ENCODE measurements around the gene FAM120B. TPM values are rescaled to one million over a fixed set of nuclear protein-coding genes. Genes with fewer than 3 reads are reported as not detected.

Gene FAM120B
- total and polyA plus RNA-seq, 2 of the 4 experiments (the other 2 are of a cell fraction) = 15.3 to 28.0 TPM

DNA sequence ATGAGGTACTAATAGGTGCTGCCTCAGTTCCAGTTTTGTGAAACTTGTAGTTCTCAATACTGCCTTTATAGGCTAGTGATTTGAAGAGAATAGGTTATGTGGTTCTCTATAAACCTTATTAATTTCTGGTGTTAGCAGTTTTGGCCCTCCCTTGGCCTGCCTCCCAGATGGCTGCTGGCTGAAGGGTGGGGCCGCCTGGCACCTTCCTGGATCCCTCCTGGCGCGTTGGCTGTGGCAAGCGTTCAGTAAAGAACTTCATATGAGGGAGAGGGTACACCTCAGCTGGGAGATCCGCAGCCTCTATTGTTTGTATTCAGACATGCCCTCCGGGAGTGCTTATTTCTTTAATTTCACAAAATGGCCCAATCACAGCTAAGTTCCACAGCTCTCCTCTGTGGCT, 51.9 kb downstream of the FAM120B start:
- H3K4me1 ChIP-seq (ENCODE audit: control insufficient read depth, insufficient read depth, low read length) = no peaks in the 10 kb centered on the region
- TF ChIP-seq CTCF (conservative IDR thresholded peaks at IDR 0.05; ENCODE audit: low read depth, low read length) (no peak), MXI1 (IDR thresholded peaks at IDR 0.05; ENCODE audit: borderline replicate concordance, low read depth, low read length) (no peak), BHLHE40 (IDR thresholded peaks at IDR 0.05; ENCODE audit: low read depth, low read length) (no peak), CEBPB (IDR thresholded peaks at IDR 0.05; ENCODE audit: low read depth, low read length) (no peak), FOS (IDR thresholded peaks at IDR 0.05; ENCODE audit: low read depth, low read length) (no peak)
- TF ChIP-seq, protein P1, sequence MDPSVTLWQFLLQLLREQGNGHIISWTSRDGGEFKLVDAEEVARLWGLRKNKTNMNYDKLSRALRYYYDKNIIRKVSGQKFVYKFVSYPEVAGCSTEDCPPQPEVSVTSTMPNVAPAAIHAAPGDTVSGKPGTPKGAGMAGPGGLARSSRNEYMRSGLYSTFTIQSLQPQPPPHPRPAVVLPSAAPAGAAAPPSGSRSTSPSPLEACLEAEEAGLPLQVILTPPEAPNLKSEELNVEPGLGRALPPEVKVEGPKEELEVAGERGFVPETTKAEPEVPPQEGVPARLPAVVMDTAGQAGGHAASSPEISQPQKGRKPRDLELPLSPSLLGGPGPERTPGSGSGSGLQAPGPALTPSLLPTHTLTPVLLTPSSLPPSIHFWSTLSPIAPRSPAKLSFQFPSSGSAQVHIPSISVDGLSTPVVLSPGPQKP (IDR thresholded peaks at IDR 0.05; ENCODE audit: borderline replicate concordance, low read depth, low read length) = no peak
- WGBS, 2 experiments (ENCODE audit: extremely low coverage in 2 of 2, insufficient read length in 1 of 2) = no CpG with 5 or more reads among the region's 6 CpGs
- H4K91ac ChIP-seq (ENCODE audit: insufficient read depth, low read depth, low read length) = no peak overlapping the region
- dilution Hi-C loops (cut with HindIII; ENCODE audit: low sequenced_read_pairs, unreplicated experiment) (no loop called here), in situ Hi-C loops (cut with MboI; ENCODE audit: low sequenced_read_pairs) (no loop called here), intact Hi-C loops (cut with micrococcal nuclease) (no loop called here)
- no peak overlapping the region for H3K9ac ChIP-seq (ENCODE audit: low read depth, low read length)
- ChIA-PET CTCF (no interaction called here), POLR2A (ENCODE audit: unreplicated experiment) (no interaction called here)
- no peak overlapping the region for H2BK120ac ChIP-seq (ENCODE audit: low read depth, low read length)
- H2BK5ac ChIP-seq (ENCODE audit: low read depth, low read length, poor library complexity, severe bottlenecking) = no peak overlapping the region
- no peak overlapping the region for H3K56ac ChIP-seq (ENCODE audit: extremely low read depth, insufficient read depth, low read length)
- no TSS peak for BruUV-seq (replicated peaks)
- no peak overlapping the region for H4K8ac ChIP-seq (ENCODE audit: low read depth in 2 of 2, low read length in 2 of 2)
- no peaks in the 10 kb centered on the region for H3K27me3 ChIP-seq (ENCODE audit: control insufficient read depth, insufficient read depth, low read length)
- H3K4ac ChIP-seq (ENCODE audit: low read depth, low read length) = no peak overlapping the region
- no peak for DNase-seq
- no peak overlapping the region for H4K5ac ChIP-seq (ENCODE audit: low read depth, low read length)
- peaks cover 39% of the 10 kb centered on the region for H3K36me3 ChIP-seq (ENCODE audit: control insufficient read depth, insufficient read depth, low read length)
- H3K9me3 ChIP-seq (ENCODE audit: control insufficient read depth, insufficient read depth, low read length) = no peaks in the 10 kb centered on the region
- H2AFZ ChIP-seq (replicated peaks; ENCODE audit: low read length, poor library complexity) = no peak overlapping the region
- H3K14ac ChIP-seq (replicated peaks; ENCODE audit: low read depth, low read length) = no peak overlapping the region
- no peaks in the 10 kb centered on the region for H4K20me1 ChIP-seq (ENCODE audit: insufficient read depth, low read length)
- H2AK9ac ChIP-seq (replicated peaks; ENCODE audit: low read depth, low read length, poor library complexity) = no peak overlapping the region
- no peak overlapping the region for H2BK15ac ChIP-seq (ENCODE audit: low read depth, low read length)
- no peak overlapping the region for H3K18ac ChIP-seq (ENCODE audit: low read depth, low read length)
- no peak overlapping the region for H2BK20ac ChIP-seq (ENCODE audit: low read depth, low read length)
- H3K9me1 ChIP-seq (ENCODE audit: insufficient read depth, low read length) = peaks cover 14% of the 10 kb centered on the region; the same call in 1 of the 2 replicates
- no peak overlapping the region for H3K27ac ChIP-seq (ENCODE audit: insufficient read depth, low read length)
- H3K23ac ChIP-seq (ENCODE audit: low read depth, low read length) = no peak overlapping the region
- H2AK5ac ChIP-seq (ENCODE audit: low read depth, low read length) = no peak overlapping the region
- no peak overlapping the region for H3K4me3 ChIP-seq (ENCODE audit: insufficient read depth, low read depth, low read length)
- no peak overlapping the region for H3K4me2 ChIP-seq (ENCODE audit: low read depth, low read length)
- no peak for ATAC-seq (ENCODE audit: low read depth)
- peaks cover 9 to 15% of the 10 kb centered on the region in 2 experiments; a peak in 3 of 4 replicates for H3K79me1 ChIP-seq (ENCODE audit: low read depth in 1 of 2, low read length in 2 of 2)
